Measurements from ENCODE around the gene PIEZO2.

PIEZO2 gene

GRCh38 chr18:10745971-10746370 is 403.4 kb downstream of the PIEZO2 start:
- no peak for DNase-seq (ENCODE audit: low read depth)

GRCh38 chr18:10745219-10745618 is 404.1 kb downstream of the PIEZO2 start:
- no peak for DNase-seq (ENCODE audit: low read depth)

- DNase-seq (ENCODE audit: low read depth), result no peak
Measured at GRCh38 chr18:10743766-10744165, 405.6 kb downstream of the PIEZO2 start.

- no peak for DNase-seq (ENCODE audit: low read depth)
Measured at GRCh38 chr18:10739152-10739551, 410.2 kb downstream of the PIEZO2 start.

GRCh38 chr18:10736984-10737383 is 412.4 kb downstream of the PIEZO2 start:
- DNase-seq (ENCODE audit: low read depth), result no peak

- no peak for DNase-seq (ENCODE audit: low read depth)
Measured at GRCh38 chr18:10732990-10733389, 416.4 kb downstream of the PIEZO2 start.

- DNase-seq (ENCODE audit: low read depth), result no peak
Measured at GRCh38 chr18:10727477-10727876, 421.9 kb downstream of the PIEZO2 start.

- DNase-seq (ENCODE audit: low read depth), result no peak
Measured at GRCh38 chr18:10726198-10727068, 422.9 kb downstream of the PIEZO2 start.

GRCh38 chr18:10724666-10725065 is 424.7 kb downstream of the PIEZO2 start:
- no peak for DNase-seq (ENCODE audit: low read depth)

GRCh38 chr18:10723496-10723895 is 425.9 kb downstream of the PIEZO2 start:
- DNase-seq (ENCODE audit: low read depth), result no peak

- no peak for DNase-seq (ENCODE audit: low read depth)
Measured at GRCh38 chr18:10718809-10719208, 430.6 kb downstream of the PIEZO2 start.

- no peak for DNase-seq (ENCODE audit: low read depth)
Measured at GRCh38 chr18:10715791-10716190, 433.6 kb downstream of the PIEZO2 start.

GRCh38 chr18:10713409-10713808 is 436.0 kb downstream of the PIEZO2 start:
- DNase-seq (ENCODE audit: low read depth), result no peak

GRCh38 chr18:10707294-10707693 is 442.1 kb downstream of the PIEZO2 start:
- no peak for DNase-seq (ENCODE audit: low read depth)

- no peak for DNase-seq (ENCODE audit: low read depth)
Measured at GRCh38 chr18:10705786-10706185, 443.6 kb downstream of the PIEZO2 start.

- no peak for DNase-seq (ENCODE audit: low read depth)
Measured at GRCh38 chr18:10705291-10705690, 444.1 kb downstream of the PIEZO2 start.

GRCh38 chr18:10702206-10702605 is 447.2 kb downstream of the PIEZO2 start:
- DNase-seq (ENCODE audit: low read depth), result no peak

GRCh38 chr18:10690366-10690765 is 459.0 kb downstream of the PIEZO2 start:
- no peak for DNase-seq (ENCODE audit: low read depth)

- DNase-seq (ENCODE audit: low read depth), result no peak
Measured at GRCh38 chr18:10690035-10690329, 459.4 kb downstream of the PIEZO2 start.

- no peak for DNase-seq (ENCODE audit: low read depth)
Measured at GRCh38 chr18:10689236-10690034, 459.9 kb downstream of the PIEZO2 start.

GRCh38 chr18:10688766-10689165 is 460.6 kb downstream of the PIEZO2 start:
- DNase-seq (ENCODE audit: low read depth), result no peak

- no peak for DNase-seq (ENCODE audit: low read depth)
Measured at GRCh38 chr18:10687161-10687925, 462.0 kb downstream of the PIEZO2 start.

GRCh38 chr18:10686308-10686707 is 463.1 kb downstream of the PIEZO2 start:
- DNase-seq (ENCODE audit: low read depth), result no peak

All from stimulated activated CD8-positive, alpha-beta memory T cell treated with anti-CD3 and anti-CD28 coated beads, Interleukin-4, amount 100 ng/mL, for 24 hours (primary cell).